Right ventricle myocardium inferior (tissue), 1 donor: ENCODE measurements around the gene ONECUT3. TPM values are rescaled to one million over a fixed set of nuclear protein-coding genes. Genes with fewer than 3 reads are reported as not detected.

ENCODE experiments used
- ATAC-seq: fragments of 200-7000 bp; cut with Tn5 transposase; one replicate; pipeline ENCODE4 v1.9.1; 2020; ENCODE audit warnings: mild to moderate bottlenecking, moderate library complexity
- DNase-seq: peaks from one replicate; pipeline ENCODE4 v3.0.0; 2021; ENCODE audit errors: missing footprints
- intact Hi-C: fragments of 100-400 bp; cut with DNase I; formaldehyde crosslinking; loops from one replicate; pipeline ENCODE4 v1.11.0; 2022
- total RNA-seq: library from RNA; stranded (reverse); fragmentation: NEBNext Ultra II Directional; extraction: Animal tissue kit (Norgen Biotek cat#: 25700); gene quantifications from one replicate; pipeline ENCODE4 v1.2.1, GENCODE V29; 2021
- donor health status: DM: no; HTN: yes; CAD: no; lungs with severe emphysema.

ONECUT3 gene
- total RNA-seq, 1 donor from 2014 or later, result not detected

DNA sequence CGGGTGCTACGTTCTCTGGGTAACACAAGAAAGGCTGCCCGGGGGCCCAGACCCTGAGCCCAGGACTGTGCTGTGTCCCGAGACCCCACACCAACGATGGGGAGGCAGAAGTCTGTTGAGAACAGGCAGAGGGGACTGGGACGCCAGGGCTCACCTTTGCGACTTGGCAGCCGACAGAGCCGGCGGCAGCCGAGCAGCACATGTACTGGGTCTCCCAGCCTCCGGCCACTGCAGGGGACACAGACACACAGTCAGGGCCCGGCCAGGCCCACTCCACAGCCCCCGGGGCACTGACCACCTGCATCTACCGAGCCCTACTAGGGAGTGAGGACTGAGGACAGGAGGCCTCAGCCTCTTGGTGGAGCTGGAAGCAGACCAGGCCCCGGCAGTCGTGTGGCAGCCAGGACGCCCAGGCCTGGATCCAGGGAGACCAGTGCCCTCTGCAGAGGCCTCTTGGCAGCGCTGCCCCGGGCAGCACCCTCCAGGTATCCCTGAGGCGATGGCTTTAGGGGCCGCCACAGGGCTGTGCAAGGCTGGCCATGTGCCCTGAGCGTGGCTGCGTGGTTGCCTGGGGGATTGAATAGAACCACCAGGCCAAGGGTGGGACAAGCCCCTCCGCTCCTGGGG lies 64.4 kb downstream of the ONECUT3 start:
- intact Hi-C loops, result no loop called here
- peak; percentile 27 for ATAC-seq
- no peak for DNase-seq

- ATAC-seq, result no peak
- no peak for DNase-seq
- intact Hi-C loops, result no loop called here
Measured at GRCh38 chr19:1818549-1819195, 65.4 kb downstream of the ONECUT3 start.

DNA sequence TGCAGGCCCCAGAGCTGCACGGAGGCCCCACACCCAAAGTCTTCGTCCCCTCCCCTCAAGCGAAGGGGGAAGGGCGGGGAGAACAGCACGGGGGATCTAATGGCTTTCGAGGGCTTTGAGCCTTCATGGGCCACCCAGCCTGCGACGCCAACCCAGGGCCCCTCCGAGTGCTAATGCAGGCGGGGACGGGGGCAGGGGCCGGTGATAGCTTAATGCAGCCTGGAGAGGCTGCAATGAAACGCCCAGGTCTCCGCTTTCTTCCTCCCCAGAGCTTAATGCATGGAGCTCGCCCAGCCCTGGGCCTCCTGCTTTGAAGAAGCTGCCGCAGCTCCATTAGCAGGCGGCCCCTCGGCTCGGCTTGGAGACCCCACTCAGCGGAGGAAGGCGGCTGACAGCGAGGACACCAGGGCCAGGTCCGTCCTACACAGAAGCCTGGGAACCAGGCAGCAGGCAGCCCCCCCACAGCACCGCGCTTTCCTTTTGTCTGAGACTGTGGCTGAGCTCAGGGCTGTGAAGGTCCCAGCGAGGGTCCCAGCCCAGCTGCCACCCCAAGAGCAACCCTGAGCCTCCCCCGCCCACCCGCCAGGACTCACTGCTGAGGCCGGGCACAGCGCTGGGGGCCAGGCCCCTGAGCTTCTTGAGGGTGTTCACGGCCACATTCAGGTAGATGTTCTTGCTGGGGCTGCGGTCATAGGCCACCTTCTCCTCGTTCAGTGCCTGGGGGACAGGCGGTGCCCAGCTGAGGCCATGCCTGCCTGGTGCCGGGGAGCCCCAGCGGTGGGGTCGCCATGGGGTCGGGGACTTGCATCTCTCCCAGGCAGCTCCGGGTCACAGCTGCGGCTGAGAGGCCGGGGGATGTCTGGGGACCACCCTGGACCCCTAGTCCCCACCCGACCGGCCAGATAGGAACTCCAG lies 66.3 kb downstream of the ONECUT3 start:
- ATAC-seq (no peak), DNase-seq (no peak)
- intact Hi-C loops, result no loop called here

- no peak for DNase-seq
- intact Hi-C loops, result no loop called here
- no peak for ATAC-seq
Measured at GRCh38 chr19:1822210-1822609, 68.9 kb downstream of the ONECUT3 start.

DNA sequence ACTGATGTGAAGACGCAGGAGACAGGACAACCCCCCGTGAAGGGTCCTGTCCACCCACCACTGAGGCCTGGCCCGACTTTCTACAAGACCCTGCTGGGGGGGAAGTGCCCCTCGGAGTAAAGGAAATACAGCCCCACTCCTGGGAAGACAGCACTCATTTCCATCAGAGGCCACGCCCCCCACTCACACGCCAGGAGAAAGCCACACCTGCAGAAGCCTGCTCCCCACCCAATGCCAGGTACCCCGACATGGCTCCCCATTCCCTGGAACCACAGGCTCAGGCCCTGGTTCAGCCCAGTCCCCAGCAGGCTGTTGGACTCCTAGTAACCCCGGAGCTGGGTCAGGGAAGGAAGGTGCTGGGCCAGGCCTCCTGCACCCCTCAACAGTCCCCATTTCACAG lies 69.7 kb downstream of the ONECUT3 start:
- ATAC-seq, result no peak
- no peak for DNase-seq
- intact Hi-C loops, result no loop called here

DNA sequence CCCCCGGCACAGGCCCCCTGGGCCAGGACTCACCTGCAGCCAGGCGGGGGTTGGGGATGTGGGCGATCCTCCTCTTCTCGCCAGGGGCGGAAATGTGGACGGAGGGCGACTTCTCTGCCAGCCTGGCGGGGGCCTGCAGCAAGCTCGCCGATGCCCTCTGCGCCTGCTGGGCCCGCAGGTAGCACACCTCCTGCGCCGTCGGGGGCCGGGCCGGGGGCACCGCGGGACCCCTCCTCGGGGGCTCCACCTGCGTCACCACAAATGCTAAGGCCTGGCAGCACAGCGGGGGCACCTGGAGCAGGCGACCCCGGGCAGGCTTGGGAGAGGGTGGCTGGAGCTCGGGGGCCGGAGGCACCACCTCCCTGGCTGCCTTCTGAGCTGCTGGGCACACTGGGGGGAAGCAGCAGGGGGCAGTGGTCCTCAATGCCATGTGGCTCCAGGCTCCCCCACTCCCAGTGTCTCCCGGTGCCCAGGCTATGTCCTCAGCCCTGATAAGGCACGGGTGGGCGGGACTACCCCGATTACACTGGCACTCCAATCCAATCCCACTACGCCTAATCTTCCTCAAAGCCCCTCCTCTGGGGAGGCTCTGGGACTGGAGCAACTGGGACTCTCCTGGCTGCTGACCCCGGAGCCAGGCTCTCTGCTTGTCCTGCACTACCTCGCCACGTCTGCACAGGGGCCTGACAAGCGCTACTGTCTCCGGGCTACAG lies 70.4 kb downstream of the ONECUT3 start:
- no peak for ATAC-seq
- intact Hi-C loops, result no loop called here
- DNase-seq, result no peak

DNA sequence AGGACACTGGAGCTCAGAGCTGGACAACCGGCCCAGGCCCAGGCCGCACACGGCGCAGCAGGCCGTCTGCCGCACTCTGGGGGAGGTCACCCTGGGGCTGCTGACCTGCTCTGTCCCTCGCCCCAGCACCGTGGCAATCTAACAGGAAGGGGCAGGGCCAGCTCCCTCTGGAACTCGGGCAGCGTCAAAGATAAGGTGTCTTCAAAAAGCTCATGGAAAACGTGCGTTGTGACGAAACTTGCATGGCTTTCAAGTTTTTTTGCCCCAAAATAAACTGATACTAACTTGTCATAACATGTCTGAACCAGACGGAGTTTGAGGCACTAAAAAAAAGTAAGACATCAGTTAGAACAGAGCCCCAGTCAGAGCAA lies 70.9 kb downstream of the ONECUT3 start:
- intact Hi-C loops, result no loop called here
- no peak for DNase-seq
- no peak for ATAC-seq

- intact Hi-C loops, result loop anchor here (2.0 kb wide), 1 partner anchor 37 kb away; no protein-coding TSS in a partner anchor
- DNase-seq (peak; percentile 85), ATAC-seq (peak; percentile 64)
Measured at GRCh38 chr19:1825909-1826556, 72.7 kb downstream of the ONECUT3 start.

GRCh38 chr19:1826557-1827521 lies 73.5 kb downstream of the ONECUT3 start:
- ATAC-seq, result no peak

GRCh38 chr19:1827566-1828278 lies 74.4 kb downstream of the ONECUT3 start:
- intact Hi-C loops, result loop anchor here (2.0 kb wide), 1 partner anchor 39 kb away; no protein-coding TSS in a partner anchor
- ATAC-seq, result no peak
- DNase-seq, result no peak

More at GRCh38 chr19:1826557-1827521, 73.5 kb downstream of the ONECUT3 start:
- intact Hi-C loops, result loop anchor here (2.0 kb wide), 1 partner anchor 38 kb away; no protein-coding TSS in a partner anchor
- no peak for DNase-seq

- no peak for DNase-seq
- ATAC-seq, result peak; percentile 3
- intact Hi-C loops, result no loop called here
Measured at GRCh38 chr19:1828279-1829238, 75.3 kb downstream of the ONECUT3 start.

DNA sequence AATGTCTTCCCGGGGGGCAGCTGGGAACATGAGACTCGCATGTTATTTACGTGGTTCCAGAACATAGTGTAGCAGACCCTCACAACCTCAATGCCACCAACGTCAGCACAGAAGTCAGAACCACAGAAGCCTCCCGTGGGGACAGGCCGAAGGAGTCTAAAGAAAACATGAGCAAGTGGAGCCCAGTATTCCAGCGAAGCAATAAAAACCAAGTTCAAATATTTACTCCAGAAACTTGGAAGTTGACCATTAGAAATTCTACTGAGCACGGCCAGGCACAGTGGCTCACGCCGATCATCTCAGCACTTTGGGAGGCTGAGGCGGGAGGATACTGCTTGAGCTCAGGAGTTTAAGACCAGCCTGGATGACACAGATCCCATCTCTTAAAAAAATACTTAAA lies 76.7 kb downstream of the ONECUT3 start:
- intact Hi-C loops, result no loop called here
- no peak for ATAC-seq
- DNase-seq, result no peak

GRCh38 chr19:1830568-1830967 lies 77.3 kb downstream of the ONECUT3 start:
- DNase-seq (no peak), ATAC-seq (no peak)
- intact Hi-C loops, result no loop called here
